IMR-90 (cell line): ENCODE data around the gene ZFTA. TPM values are rescaled to one million over a fixed set of nuclear protein-coding genes. Genes with fewer than 3 reads are reported as not detected.

ENCODE experiments used
- ATAC-seq: fragments of 200-7000 bp; cut with Tn5 transposase; 2 replicates; pipeline ENCODE4 v1.9.1; 2020; ENCODE audit warnings: low read depth, mild to moderate bottlenecking, moderate library complexity
- BruUV-seq: library from RNA; stranded (reverse); fragments of 400-500 nt; replicated peaks from 2 replicates; lab custom pipeline; 2021; lab: Mats Ljungman, UMichigan
- CTCF ChIA-PET: fragments of 300-600 bp; formaldehyde crosslinking; extraction: SDS; loops from one replicate; lab custom pipeline; 2021; ENCODE audit warnings: antibody characterized with exemption; lab: Yijun Ruan, JAX
- POLR2A ChIA-PET: fragments of 300-600 bp; sonication (Branson Sonifier 250); formaldehyde crosslinking; loops from one replicate; lab custom pipeline; 2022; ENCODE audit warnings: antibody characterized with exemption; ENCODE audit not compliant: unreplicated experiment; lab: Charles Lee
- DNase-seq: peaks from one replicate; pipeline ENCODE4 v3.0.0; 2013
- H2AFZ ChIP-seq: replicated peaks from 2 replicates; pipeline ENCODE3; 2013; ENCODE audit warnings: low read length, mild to moderate bottlenecking; ENCODE audit not compliant: poor library complexity
- H2AK5ac ChIP-seq: 2 replicates; pipeline ENCODE4 v1.6.1; 2013; ENCODE audit warnings: low read depth, low read length, inconsistent platforms
- H2AK9ac ChIP-seq: replicated peaks from 2 replicates; pipeline ENCODE3; 2013; ENCODE audit warnings: mild to moderate bottlenecking, low read depth, low read length, moderate library complexity; ENCODE audit not compliant: poor library complexity
- H2BK120ac ChIP-seq: 2 replicates; pipeline ENCODE4 v1.6.1; 2013; ENCODE audit warnings: low read depth, low read length, inconsistent platforms
- H2BK15ac ChIP-seq: 3 replicates; pipeline ENCODE4 v1.6.1; 2013; ENCODE audit warnings: low read depth, low read length, inconsistent platforms
- H2BK20ac ChIP-seq: 2 replicates; pipeline ENCODE4 v1.6.1; 2013; ENCODE audit warnings: low read depth, mild to moderate bottlenecking, inconsistent platforms, low read length, moderate library complexity
- H2BK5ac ChIP-seq: 2 replicates; pipeline ENCODE4 v1.6.1; 2013; ENCODE audit warnings: mild to moderate bottlenecking, low read depth, low read length, inconsistent platforms; ENCODE audit not compliant: poor library complexity, severe bottlenecking
- H3K14ac ChIP-seq: replicated peaks from 2 replicates; pipeline ENCODE4 v1.6.1; 2013; ENCODE audit warnings: low read depth, low read length, inconsistent platforms
- H3K18ac ChIP-seq: 2 replicates; pipeline ENCODE4 v1.6.1; 2013; ENCODE audit warnings: low read depth, low read length, control low read depth
- H3K23ac ChIP-seq: 2 replicates; pipeline ENCODE4 v1.6.1; 2013; ENCODE audit warnings: low read depth, low read length, inconsistent platforms
- H3K27ac ChIP-seq: 2 replicates; pipeline ENCODE4 v1.5.1; 2013; ENCODE audit warnings: mild to moderate bottlenecking, control low read depth, low read length; ENCODE audit not compliant: insufficient read depth
- H3K27me3 ChIP-seq: 2 replicates; pipeline ENCODE4 v1.6.1; 2013; ENCODE audit warnings: low read length; ENCODE audit not compliant: control insufficient read depth, insufficient read depth
- H3K36me3 ChIP-seq: 2 replicates; pipeline ENCODE4 v1.6.1; 2013; ENCODE audit warnings: low read length, mixed read lengths; ENCODE audit not compliant: control insufficient read depth, insufficient read depth
- H3K4ac ChIP-seq: 2 replicates; pipeline ENCODE4 v1.6.1; 2013; ENCODE audit warnings: low read depth, low read length, inconsistent platforms
- H3K4me1 ChIP-seq: 2 replicates; pipeline ENCODE4 v1.6.1; 2013; ENCODE audit warnings: low read length, mixed read lengths; ENCODE audit not compliant: control insufficient read depth, insufficient read depth
- H3K4me2 ChIP-seq: 2 replicates; pipeline ENCODE4 v1.6.1; 2013; ENCODE audit warnings: low read depth, mild to moderate bottlenecking, control low read depth, low read length, moderate library complexity
- H3K4me3 ChIP-seq: 2 replicates; pipeline ENCODE4 v1.5.1; 2013; ENCODE audit warnings: low read depth, mild to moderate bottlenecking, control low read depth, low read length, moderate library complexity; ENCODE audit not compliant: insufficient read depth
- H3K56ac ChIP-seq: 2 replicates; pipeline ENCODE4 v1.6.1; 2013; ENCODE audit warnings: low read length, inconsistent platforms; ENCODE audit not compliant: insufficient read depth; ENCODE audit errors: extremely low read depth
- H3K79me1 ChIP-seq, 2 experiments: 2 replicates each; pipeline ENCODE4 v1.6.1; 2013; ENCODE audit warnings: low read length in 2 of 2, inconsistent platforms in 1 of 2, low read depth in 1 of 2
- H3K9ac ChIP-seq: 2 replicates; pipeline ENCODE4 v1.6.1; 2013; ENCODE audit warnings: low read depth, low read length, control low read depth
- H3K9me1 ChIP-seq: 2 replicates; pipeline ENCODE4 v1.6.1; 2013; ENCODE audit warnings: low read length, inconsistent platforms; ENCODE audit not compliant: insufficient read depth
- H3K9me3 ChIP-seq: 2 replicates; pipeline ENCODE4 v1.6.1; 2013; ENCODE audit warnings: low read length; ENCODE audit not compliant: control insufficient read depth, insufficient read depth
- H4K20me1 ChIP-seq: 2 replicates; pipeline ENCODE4 v1.6.1; 2013; ENCODE audit warnings: low read length, inconsistent platforms; ENCODE audit not compliant: insufficient read depth
- H4K5ac ChIP-seq: 2 replicates; pipeline ENCODE4 v1.6.1; 2013; ENCODE audit warnings: mild to moderate bottlenecking, low read depth, low read length, control low read depth
- H4K8ac ChIP-seq, 2 experiments: 2 replicates each; pipeline ENCODE4 v1.6.1; 2013; ENCODE audit warnings: low read depth in 2 of 2, low read length in 2 of 2, control low read depth in 1 of 2, inconsistent platforms in 1 of 2
- H4K91ac ChIP-seq: 2 replicates; pipeline ENCODE4 v1.6.1; 2013; ENCODE audit warnings: low read depth, low read length, inconsistent platforms; ENCODE audit not compliant: insufficient read depth
- MXI1 ChIP-seq: IDR thresholded peaks from 2 replicates; pipeline ENCODE4 v1.6.1; 2012; ENCODE audit warnings: low read depth, mild to moderate bottlenecking, low read length, moderate library complexity, borderline replicate concordance
- RAD21 ChIP-seq: IDR thresholded peaks from 2 replicates; pipeline ENCODE4 v1.6.1; 2012; ENCODE audit warnings: low read length, improper control_type of control experiment
- RCOR1 ChIP-seq: IDR thresholded peaks from 2 replicates; pipeline ENCODE4 v1.6.1; 2012; ENCODE audit warnings: mild to moderate bottlenecking, low read length, improper control_type of control experiment; ENCODE audit not compliant: insufficient replicate concordance
- SMC3 ChIP-seq: fragments of 150-350 bp; IDR thresholded peaks from 2 replicates; pipeline ENCODE4 v1.6.1; 2016; ENCODE audit warnings: low read depth, mild to moderate bottlenecking, antibody characterized with exemption, low read length, moderate library complexity
- WGBS, 2 experiments: methylation state at CpG; one replicate each; pipeline versions ENCODE4 v1.1.5 to v1.1.7; 2013; ENCODE audit warnings: missing lambda C conversion rate in 2 of 2; ENCODE audit not compliant: insufficient read length in 1 of 2; ENCODE audit errors: extremely low coverage in 2 of 2; 5-methylcytosine and 5-hydroxymethylcytosine counted together
- dilution Hi-C: fragments of 300-500 bp; cut with HindIII; formaldehyde crosslinking; loops from one replicate; pipeline ENCODE4 v1.14.3; 2018; ENCODE audit warnings: low sequenced_read_pairs; ENCODE audit not compliant: unreplicated experiment
- in situ Hi-C: fragments of 300-500 bp; cut with MboI; formaldehyde crosslinking; loops from 3 replicates; pipeline ENCODE4 v1.14.3; 2019; ENCODE audit warnings: low sequenced_read_pairs, inconsistent platforms, mixed read lengths
- intact Hi-C: fragments of 100-400 bp; cut with micrococcal nuclease; formaldehyde crosslinking; loops from 2 replicates; pipeline ENCODE4 v1.10.0; 2022
- polyA plus RNA-seq, 3 experiments: library from polyadenylated mRNA; depleted of rRNA; stranded (reverse); fragments of >200 nt; gene quantifications; 2 replicates each; pipeline ENCODE4 v1.2.3, GENCODE V29; 2012; ENCODE audit warnings: low replicate concordance in 1 of 3
- total RNA-seq: library from RNA; depleted of rRNA; stranded (reverse); fragments of >200 nt; gene quantifications from 2 replicates; pipeline ENCODE4 v1.2.3, GENCODE V29; 2012
- TF ChIP-seq, protein P1 (sequence below): conservative IDR thresholded peaks from 2 replicates; pipeline ENCODE4 v1.5.1; 2012; ENCODE audit warnings: mild to moderate bottlenecking, low read depth, low read length, improper control_type of control experiment

Gene ZFTA
- total and polyA plus RNA-seq, 2 of the 4 experiments (the other 2 are of a cell fraction) = 5.4 to 8.1 TPM

DNA sequence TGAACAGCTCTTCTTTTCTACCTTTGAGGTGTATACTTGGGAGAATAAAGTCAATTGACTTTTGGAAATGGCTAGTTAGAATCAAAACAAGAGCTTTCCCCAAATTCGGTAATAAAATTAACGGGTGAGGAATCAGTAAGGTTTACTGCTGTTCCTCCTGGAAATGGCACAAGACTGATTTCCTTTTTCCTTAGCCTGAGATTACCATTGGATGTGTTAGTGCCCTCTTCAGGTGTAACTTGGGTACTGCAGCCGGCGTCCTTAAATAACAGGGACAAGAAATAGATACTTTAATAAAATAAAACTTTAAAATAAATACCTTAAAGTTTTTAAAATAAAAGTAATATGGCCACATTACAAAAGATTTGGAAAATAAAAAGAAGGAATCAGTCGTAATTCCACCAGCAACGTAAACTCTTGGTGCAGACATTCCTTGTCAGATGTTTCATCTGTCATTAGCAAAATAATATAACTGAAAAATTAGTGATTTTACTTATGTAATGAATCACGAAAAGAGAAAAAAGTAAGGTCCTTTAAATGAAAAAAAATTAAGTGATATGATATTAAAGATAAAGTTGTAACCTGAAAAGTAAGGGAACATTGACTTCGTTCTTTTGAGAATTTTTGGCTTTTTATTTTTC, 29.7 kb downstream of the ZFTA start:
- BruUV-seq = no TSS peak
- POLR2A ChIA-PET = no interaction called here
- H4K5ac ChIP-seq = no peak overlapping the region
- DNase-seq (peak; percentile 84), ATAC-seq (peak; percentile 97)
- no peak overlapping the region for H3K27ac ChIP-seq
- no peaks in the 10 kb centered on the region for H4K20me1 ChIP-seq
- no peak overlapping the region for H3K4ac ChIP-seq
- no peaks in the 10 kb centered on the region for H3K9me3 ChIP-seq
- H3K4me2 ChIP-seq = peak overlapping the region; percentile 43; the same call in 1 of the 2 replicates
- CTCF ChIA-PET = interaction anchor here (0.6 to 1.2 kb wide), 10 partner anchors 8 to 260 kb away, joined by 3 to 6 read pairs (median 3); partner anchors contain the start of gene ATL3
- peaks cover 23 to 38% of the 10 kb centered on the region in 2 experiments for H3K79me1 ChIP-seq
- no peak overlapping the region for H3K18ac ChIP-seq
- in situ Hi-C loops (loop anchor here (5.0 kb wide), 1 partner anchor 262 kb away; no protein-coding TSS in a partner anchor), dilution Hi-C loops (no loop called here), intact Hi-C loops (loop anchor here (1.0 to 2.0 kb wide), 3 partner anchors 58 to 260 kb away; partner anchors contain the start of gene RTN3)
- no peak overlapping the region for H4K8ac ChIP-seq
- no peak overlapping the region for H3K14ac ChIP-seq
- no peaks in the 10 kb centered on the region for H3K27me3 ChIP-seq
- H3K9ac ChIP-seq = no peak overlapping the region
- H2AK9ac ChIP-seq = no peak overlapping the region
- H2BK20ac ChIP-seq = no peak overlapping the region
- H3K4me3 ChIP-seq = no peak overlapping the region
- H3K56ac ChIP-seq = no peak overlapping the region
- H3K23ac ChIP-seq = no peak overlapping the region
- 10% methylated on average over 2 of the region's 8 CpGs; no CpG with 5 or more reads in 1 of the 2 experiments for whole genome bisulfite sequencing, 2 experiments
- no peak overlapping the region for H2AK5ac ChIP-seq
- no peak overlapping the region for H2BK5ac ChIP-seq
- H2BK15ac ChIP-seq = no peak overlapping the region
- H3K4me1 ChIP-seq = no peaks in the 10 kb centered on the region
- H2AFZ ChIP-seq = no peak overlapping the region
- H3K36me3 ChIP-seq = no peaks in the 10 kb centered on the region
- H4K91ac ChIP-seq = no peak overlapping the region
- TF ChIP-seq, protein P1, sequence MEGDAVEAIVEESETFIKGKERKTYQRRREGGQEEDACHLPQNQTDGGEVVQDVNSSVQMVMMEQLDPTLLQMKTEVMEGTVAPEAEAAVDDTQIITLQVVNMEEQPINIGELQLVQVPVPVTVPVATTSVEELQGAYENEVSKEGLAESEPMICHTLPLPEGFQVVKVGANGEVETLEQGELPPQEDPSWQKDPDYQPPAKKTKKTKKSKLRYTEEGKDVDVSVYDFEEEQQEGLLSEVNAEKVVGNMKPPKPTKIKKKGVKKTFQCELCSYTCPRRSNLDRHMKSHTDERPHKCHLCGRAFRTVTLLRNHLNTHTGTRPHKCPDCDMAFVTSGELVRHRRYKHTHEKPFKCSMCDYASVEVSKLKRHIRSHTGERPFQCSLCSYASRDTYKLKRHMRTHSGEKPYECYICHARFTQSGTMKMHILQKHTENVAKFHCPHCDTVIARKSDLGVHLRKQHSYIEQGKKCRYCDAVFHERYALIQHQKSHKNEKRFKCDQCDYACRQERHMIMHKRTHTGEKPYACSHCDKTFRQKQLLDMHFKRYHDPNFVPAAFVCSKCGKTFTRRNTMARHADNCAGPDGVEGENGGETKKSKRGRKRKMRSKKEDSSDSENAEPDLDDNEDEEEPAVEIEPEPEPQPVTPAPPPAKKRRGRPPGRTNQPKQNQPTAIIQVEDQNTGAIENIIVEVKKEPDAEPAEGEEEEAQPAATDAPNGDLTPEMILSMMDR = peak; percentile 91
- TF ChIP-seq MXI1 (no peak), RAD21 (peak; percentile 79), SMC3 (peak; percentile 81), RCOR1 (no peak)
- H2BK120ac ChIP-seq = no peak overlapping the region
- H3K9me1 ChIP-seq = no peaks in the 10 kb centered on the region
